Airway epithelial cell (primary cell): ENCODE measurements around the gene PPP1R14B. TPM values are rescaled to one million over a fixed set of nuclear protein-coding genes. Genes with fewer than 3 reads are reported as not detected.

ENCODE experiments used
- total RNA-seq: library from RNA; depleted of rRNA; stranded (reverse); fragments of >200 nt; gene quantifications from 2 replicates; pipeline ENCODE4 v1.2.3, GENCODE V29; 2015

Gene PPP1R14B, protein sequence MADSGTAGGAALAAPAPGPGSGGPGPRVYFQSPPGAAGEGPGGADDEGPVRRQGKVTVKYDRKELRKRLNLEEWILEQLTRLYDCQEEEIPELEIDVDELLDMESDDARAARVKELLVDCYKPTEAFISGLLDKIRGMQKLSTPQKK
- 418 and 455 TPM in 2 replicates for total RNA-seq

DNA sequence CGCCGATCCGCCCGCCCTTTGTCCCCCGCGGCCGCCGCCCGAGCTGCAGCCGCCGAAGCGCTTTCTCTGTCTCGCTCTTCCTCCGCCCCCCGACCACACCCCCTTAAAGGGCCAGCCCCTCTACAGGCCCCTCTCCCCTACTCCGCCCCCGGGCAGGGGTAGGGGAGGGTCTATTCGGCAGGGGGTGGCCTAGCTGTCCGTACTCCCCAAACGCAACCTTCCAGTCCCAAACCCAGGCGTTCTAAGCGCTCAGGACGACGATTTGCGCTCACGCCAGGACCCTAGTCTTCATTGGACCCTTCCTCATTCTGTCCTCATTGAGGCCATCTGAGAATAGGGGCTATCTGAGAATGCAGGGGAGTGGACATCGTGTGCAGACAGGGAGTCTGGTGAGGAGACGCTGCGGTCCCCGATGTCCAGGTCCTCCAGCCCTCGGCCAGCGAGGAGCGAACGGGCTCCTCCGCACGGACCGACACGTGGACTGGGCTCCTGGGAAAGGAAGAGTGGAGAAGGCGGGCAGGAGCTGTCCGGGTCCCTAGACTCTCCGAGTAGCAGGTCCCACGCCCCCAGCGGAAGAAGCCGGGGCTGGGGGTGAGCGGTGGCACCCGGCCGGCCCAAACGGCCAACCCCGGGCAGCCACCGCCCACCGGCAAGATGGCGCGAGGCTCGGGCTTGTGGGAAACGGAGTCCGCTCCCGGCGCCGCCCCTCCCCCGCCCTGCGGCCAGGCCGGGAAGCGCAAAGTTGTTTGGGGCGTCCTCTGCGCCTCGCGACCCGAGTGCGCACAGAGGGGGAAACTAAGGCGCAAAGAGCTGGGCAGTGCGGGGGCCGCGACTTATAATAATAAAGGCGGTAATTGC, at the start of gene PPP1R14B:
PPP1R14B (minus strand) TSS at position 73 of the 858 bp plus-strand sequence. CDS start 270 bp downstream, outside the sequence.

DNA sequence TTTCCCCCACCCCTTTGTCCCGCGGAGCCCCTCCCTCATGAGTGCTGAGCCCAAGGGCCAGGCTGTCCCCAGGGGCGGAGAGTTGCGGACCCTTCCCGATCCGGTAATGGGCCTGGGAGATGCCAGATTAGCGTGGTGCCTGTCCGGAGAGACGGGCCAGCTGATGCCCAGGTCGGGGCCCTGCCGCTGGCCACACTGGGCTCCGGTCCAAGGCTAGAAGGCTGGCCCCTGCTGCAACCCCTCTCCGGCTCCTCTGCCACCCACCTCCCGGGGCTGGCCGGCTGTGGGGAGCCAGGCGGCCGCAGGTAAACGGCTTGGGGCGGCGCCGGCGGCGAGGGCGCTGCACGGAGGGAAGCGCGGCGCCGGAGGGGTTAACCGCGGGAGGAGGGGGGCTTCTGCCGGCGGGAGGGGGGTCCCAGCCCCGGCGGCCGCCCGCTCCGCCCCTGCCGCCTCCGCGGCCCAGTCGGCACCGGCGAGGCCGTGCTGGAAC, 44.6 kb upstream of the PPP1R14B start, which contains the start of gene KCNK4:
KCNK4 (plus strand) TSS at position 41 of the 490 bp plus-strand sequence. CDS start 1,717 bp downstream, outside the sequence.

DNA sequence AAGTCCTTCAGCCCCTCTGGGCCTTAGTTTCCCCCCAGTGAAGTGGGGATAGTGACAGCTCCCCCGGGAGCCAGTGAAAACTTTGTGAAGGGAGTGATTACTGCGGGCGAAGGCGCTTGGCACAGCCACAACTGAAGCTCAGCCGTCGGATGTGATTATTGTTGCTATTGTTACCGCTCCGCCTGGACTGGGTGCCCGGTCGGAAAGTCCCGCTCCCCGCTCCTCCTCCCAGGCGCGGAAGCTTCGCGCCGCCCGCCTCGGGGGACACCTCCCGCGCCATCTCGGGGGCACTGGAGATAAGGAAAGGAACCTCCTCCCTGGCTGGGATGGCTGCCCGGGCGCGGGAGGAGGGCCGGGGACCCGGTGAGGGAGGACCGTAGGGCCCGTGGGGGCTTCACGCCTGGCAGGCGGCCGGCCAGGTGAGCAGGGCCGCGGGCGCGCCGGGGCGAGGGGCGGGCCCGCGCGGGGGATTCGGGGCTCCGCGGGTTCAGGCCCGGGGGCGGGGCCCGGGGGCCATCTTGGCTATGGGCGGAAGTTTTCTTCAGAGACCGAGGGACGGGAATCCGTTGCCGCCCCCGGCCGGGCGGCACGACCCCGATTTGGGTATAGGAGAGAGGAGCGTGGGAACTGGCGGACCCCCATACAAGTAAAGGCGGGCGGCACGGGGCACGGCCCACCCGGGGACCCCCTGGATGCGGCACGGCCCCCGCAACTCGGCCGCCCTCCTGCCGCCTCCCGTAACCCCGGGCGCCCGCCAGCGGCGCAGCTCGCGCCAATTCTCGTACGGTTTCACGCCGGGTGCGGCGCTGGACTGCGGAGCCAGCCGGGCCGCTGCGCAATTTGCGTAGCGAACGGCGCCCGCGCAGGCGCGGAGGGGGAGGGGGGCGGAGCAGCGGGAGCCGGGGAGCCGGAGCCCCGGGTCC, 38.5 kb upstream of the PPP1R14B start, which contains the start of gene GPR137:
GPR137 (plus strand) TSS at position 887 of the 923 bp plus-strand sequence. CDS start 677 bp downstream, outside the sequence.

DNA sequence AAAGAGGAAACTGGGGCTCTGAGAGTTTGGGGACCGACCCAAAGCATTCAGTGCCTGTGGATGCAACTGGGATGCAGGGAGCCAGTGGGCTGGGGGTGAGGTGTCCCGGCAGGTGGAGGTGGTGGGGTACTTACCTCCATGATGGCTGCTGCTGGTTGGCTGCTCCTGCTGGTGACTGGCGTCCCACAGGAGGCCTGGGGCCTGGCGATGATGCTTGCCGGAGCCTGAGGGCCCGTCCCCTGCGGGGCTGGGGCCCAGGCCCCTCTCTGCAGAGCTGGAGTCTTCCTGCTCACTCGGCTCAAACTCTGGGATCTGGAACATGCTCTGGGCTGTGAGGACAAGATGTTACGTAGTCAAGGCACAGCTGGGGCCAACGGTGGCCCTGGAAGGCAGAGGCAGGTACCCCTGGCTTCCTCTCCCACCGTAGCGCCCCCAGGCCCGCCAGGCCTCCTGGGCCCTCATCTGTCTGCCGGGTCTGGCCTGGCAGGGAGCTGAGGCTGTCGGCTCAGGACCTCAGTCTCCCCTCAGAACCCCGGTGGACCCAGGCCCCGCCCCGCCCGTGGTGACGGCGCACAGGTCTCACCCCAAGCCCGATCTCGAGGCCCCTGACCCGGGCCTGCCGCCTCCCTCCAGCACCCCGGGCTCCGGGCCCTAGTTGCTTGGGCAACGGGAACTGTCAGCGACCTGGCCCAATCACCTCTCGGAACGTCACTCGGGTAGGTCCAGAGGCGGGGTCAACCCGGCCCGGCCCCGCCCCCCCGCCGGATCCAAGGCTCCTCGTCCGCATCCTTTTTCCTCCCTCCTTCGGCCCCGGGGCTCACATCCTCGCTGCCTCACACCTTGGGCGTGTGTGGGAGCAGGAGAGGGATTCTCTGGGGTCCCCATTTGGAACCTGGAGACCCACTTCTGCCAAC, 37.6 kb upstream of the PPP1R14B start, which contains the start of gene BAD:
BAD (minus strand) TSS at position 618 of the 914 bp plus-strand sequence; CDS start at position 321, 297 bp downstream.

DNA sequence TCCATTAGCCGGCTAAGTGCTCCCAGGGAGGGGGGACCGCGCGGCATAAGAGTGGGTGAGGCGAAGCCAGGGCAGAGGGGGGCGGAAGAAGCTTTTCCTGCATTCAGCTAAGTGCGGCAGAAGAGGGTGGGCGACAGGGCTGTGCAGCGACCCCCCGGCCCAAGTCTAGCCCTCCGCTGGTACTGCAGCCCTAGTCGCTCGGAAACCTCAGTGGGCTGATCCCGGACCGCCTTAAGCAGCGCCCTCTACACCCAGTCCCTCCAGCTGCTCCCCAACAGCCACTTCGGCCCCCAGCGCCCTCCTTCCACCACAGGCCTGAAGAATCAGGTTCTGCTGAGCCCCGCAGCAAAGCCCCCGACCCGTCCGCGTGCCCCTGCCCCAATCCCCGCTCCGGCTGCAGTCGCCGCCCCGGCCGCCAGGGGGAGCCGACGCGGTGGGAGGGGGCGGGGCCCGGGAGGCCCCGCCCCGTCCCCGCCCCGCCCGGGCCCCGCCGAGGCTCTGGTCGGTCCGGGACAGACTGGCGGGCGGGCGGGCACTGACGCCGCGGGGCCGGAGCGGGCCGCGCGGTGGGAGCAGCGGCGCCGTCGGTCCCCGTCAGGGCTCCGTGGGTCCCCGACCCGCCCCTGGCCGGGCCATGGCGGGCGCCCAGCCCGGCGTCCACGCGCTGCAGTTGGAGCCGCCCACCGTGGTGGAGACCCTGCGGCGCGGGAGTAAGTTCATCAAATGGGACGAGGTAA, 4.4 kb upstream of the PPP1R14B start, which contains the start of gene PLCB3:
PLCB3 (plus strand) TSS at position 515 of the 737 bp plus-strand sequence; CDS start at position 635, 120 bp downstream.

DNA sequence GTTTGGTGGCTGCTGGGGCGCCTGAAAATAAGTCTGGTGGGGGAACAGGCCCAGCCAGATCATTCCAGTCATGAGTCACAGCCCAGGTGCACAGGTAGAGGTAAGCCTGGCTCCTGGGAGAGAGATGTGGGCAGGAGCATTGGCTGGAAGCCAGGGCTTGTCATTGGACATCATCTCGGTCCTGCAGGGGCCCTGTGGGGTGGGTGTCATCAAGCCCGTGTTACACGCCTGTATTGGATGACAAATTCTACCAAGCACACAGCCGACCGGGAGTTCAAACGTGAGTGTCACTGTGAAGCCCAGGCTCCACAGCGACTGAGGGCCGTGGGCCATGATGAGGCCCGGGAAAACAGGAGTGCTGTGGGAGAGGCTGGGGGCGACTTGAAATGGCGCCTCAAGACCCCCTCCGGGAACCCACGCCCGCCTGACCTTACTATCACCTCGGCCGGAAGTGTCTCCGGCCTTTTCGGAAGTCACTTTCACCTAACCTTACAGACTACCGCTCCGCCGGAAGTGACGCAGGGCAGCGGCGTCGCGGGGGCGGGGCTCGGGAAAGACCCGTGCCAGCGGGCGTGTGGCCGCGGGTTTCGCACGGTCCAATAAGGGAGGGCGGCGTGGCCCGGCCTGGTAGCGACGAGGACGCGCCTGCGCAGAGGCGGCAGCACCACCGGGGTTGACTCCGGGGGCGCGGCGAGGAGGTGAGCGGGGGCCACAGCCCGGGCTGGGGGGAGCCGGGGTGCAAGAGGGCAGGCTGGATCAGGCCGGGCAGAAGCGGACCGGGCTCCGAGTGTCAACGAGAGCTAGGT, 6.1 kb downstream of the PPP1R14B start, which contains the start of gene FKBP2:
FKBP2 (plus strand) TSS at position 661 of the 806 bp plus-strand sequence. CDS start 1,293 bp downstream, outside the sequence.

DNA sequence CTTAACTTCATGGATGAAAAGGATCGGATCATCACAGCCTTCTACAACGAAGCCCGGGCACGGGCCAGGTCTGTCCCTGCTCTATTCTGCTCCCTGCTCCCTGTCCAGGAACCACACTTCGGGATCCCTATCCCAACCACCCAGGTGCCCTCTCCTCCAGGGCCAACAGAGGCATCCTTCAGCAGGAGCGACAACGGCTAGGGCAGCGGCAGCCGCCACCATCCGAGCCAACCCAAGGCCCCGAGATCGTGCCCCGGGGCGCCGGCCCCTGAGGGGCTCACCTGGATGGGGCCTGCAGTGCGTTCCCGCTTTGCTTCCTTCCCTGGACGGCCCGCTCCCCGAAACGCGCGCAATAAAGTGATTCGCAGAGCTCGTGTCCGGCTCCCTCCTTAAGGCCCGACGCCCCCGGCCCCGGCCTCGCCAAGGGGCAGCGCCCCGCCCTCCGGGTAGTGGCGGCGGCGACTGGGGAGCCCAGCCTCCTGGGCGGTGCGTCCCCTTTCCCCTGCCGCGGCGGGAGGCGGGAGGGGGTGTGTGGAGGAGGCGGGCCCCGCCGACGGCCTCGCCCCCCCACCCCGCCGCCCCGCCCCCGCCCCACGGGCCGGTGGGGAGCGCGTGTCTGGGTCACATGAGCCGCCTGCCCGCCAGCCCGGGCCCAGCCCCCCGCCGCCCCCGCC, 12.7 kb downstream of the PPP1R14B start, which contains the start of gene VEGFB:
VEGFB (plus strand) TSS at position 672 of the 674 bp plus-strand sequence. CDS start 250 bp downstream, outside the sequence.

DNA sequence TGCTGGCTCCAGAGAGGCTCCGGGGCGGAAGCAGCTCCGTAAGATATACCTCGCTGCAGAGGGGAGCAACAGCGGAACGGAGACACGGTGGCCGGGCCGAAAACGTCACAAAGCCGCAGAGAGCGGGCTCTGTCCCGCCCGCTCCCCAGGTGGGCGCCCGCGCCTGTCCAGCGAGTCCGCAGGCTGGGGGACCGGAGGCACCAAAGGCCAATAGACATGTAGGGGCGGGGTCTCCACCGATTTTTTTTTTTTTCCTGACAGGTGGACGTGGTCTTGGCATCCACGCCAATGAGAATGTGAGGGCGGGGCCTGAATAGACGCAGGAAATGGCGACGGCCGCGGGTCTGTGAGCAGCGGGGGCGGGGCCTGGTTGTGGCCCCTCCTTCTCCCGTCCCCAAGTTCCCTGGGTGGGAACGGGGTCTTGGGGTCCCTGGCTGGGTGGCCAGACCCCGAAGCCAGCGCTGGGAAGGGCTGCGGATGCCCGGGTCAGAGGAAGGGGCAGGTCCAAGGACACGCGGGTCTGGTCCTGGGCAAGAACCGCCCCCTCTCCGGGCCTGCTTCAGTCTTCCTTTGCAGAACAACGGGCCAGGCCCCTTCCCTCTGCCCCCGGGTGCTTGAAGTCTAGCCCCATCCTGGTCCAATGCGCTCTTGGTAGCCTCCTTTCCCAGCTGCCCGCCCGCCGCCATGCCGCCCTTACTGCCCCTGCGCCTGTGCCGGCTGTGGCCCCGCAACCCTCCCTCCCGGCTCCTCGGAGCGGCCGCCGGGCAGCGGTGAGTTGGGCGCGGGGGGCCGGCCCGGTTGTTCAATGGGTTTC, 16.4 kb downstream of the PPP1R14B start, which contains the start of gene DNAJC4:
DNAJC4 (plus strand) TSS at position 378 of the 814 bp plus-strand sequence; CDS start at position 685, 307 bp downstream.

DNA sequence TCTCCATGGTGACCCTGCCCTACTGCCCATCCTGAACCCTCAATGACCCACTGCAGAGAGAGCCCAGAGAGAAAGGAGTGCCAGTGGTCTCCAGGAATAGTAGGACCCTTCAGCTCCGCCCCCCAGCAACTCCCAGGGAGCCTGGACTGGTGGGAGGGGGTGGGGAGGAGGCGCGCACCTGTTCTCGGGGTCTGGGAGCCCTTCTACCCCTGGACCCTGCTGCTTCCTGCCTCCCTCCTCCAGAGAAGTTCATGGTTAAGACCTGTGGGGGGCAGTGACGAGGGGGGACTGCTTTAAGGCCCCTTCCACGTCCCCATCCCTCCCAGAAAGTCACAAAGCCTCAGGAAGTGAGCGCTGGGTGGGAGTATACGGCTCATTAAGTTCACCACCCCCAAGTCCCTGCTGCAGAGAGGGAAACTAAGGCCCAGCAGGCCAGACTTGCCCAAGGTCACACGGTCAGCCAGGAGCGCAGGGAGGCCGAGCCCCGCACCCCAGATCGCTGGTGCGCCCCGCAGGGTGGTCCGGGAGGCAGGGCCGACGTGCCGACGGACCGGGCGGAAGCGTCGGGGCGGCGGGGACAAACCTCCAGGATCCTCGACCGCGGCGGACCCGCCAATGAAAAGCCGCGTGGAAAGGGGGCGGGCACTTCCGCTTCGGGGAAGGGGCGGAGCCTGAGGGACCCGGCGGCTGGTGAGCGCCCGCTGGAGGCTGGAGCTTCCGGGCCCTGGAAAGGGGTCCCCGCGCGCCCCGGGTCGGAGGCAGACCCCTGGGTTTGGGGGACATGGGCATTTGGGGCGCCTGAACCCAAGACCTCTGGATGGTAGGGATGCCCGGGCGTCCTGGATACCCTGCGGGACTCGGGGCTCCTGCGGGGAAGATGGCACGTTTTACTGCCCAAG, 20.9 kb downstream of the PPP1R14B start, which contains the start of the genes NUDT22 and TRPT1:
NUDT22 (plus strand) TSS at position 667 of the 899 bp plus-strand sequence. CDS start 379 bp downstream, outside the sequence.
TRPT1 (minus strand) TSS at position 579 of the 899 bp plus-strand sequence; CDS start at position 253, 326 bp downstream.

DNA sequence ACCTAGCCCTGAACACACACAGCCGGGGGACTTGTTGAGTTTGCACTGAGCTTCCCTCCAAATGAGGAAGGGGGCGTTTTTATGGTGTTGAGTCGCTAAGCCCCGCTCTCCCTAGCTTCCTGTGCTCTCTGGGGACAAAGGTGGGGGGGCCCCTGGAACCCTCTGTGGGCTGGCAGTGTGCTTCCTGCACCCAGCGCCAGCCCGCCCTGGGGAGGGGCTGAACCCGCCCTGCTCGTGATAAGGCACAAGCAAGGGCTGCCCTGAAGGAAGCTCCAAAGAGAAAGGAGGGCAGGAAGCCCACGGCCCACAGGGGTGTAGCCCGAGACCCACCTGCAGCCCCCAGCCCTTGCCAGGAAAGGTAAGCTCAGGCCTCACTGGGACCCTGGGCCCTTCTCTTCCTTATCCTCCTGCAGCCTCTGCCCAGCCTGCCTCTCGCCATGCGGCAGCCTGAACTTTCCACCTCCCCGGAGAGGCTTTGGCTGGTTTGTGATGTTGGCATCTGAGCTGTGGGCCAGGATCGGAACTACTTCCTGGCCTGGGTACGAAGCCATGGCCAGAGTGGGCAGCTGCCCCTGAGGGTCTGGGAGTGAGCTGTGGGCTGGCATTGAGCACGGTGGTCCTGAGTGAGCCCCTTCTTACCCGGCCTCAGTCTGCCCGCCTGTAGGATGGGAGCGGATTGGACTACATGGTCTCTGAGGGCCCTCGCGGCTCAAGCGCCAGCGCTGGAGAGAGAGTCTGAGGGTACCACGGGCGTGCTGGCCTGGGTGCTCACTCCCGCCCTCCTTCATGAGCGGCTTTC, 40.1 kb downstream of the PPP1R14B start, which contains the start of gene FERMT3:
FERMT3 (plus strand) TSS at position 265 of the 799 bp plus-strand sequence. CDS start 644 bp downstream, outside the sequence.

Other genes with a start within 250 kb of the PPP1R14B start
- not detected in 2 replicates for gene FLRT1, start 211.0 kb downstream of the PPP1R14B start, total RNA-seq
- 16.9 and 21.0 TPM in 2 replicates for gene MACROD1, start 80.8 kb downstream of the PPP1R14B start, total RNA-seq
- 169 and 210 TPM in 2 replicates for gene STIP1, start 60.8 kb downstream of the PPP1R14B start, total RNA-seq
- 0.14 TPM in 2 replicates for gene FERMT3, start 40.2 kb downstream of the PPP1R14B start, total RNA-seq
- 57.4 and 58.1 TPM in 2 replicates for gene TRPT1, start 20.8 kb downstream of the PPP1R14B start, total RNA-seq
- gene NUDT22, start 20.7 kb downstream of the PPP1R14B start, total RNA-seq, result 74.9 and 110 TPM in 2 replicates
- gene DNAJC4, start 16.4 kb downstream of the PPP1R14B start, total RNA-seq, result 7.0 and 15.3 TPM in 2 replicates
- 21.6 and 24.8 TPM in 2 replicates for gene VEGFB, start 12.4 kb downstream of the PPP1R14B start, total RNA-seq
- 64.6 and 77.1 TPM in 2 replicates for gene FKBP2, start 5.8 kb downstream of the PPP1R14B start, total RNA-seq
- gene PLCB3, start 4.6 kb upstream of the PPP1R14B start, total RNA-seq, result 58.8 and 64.0 TPM in 2 replicates
- gene BAD, start 37.7 kb upstream of the PPP1R14B start, total RNA-seq, result 134 and 141 TPM in 2 replicates
- 13.3 and 16.0 TPM in 2 replicates for gene GPR137, start 38.9 kb upstream of the PPP1R14B start, total RNA-seq
- gene KCNK4, start 44.4 kb upstream of the PPP1R14B start, total RNA-seq, result not detected in 2 replicates
- gene CATSPERZ, start 53.4 kb upstream of the PPP1R14B start, total RNA-seq, result 0.63 TPM in 1 of 2 replicates, not detected in the other
- 74.4 and 87.9 TPM in 2 replicates for gene ESRRA, start 58.6 kb upstream of the PPP1R14B start, total RNA-seq
- 407 and 658 TPM in 2 replicates for gene TRMT112, start 70.6 kb upstream of the PPP1R14B start, total RNA-seq
- 455 and 530 TPM in 2 replicates for gene PRDX5, start 71.2 kb upstream of the PPP1R14B start, total RNA-seq
- 8.7 TPM in 2 replicates for gene CCDC88B, start 93.3 kb upstream of the PPP1R14B start, total RNA-seq
- gene RPS6KA4, start 112.2 kb upstream of the PPP1R14B start, total RNA-seq, result 72.9 and 73.6 TPM in 2 replicates